Fibroblast of the aortic adventitia (primary cell): ENCODE data around the gene CAPZB. TPM values are rescaled to one million over a fixed set of nuclear protein-coding genes. Genes with fewer than 3 reads are reported as not detected.
A peak's percentile ranks its signal among the peaks of the same experiment; 100 is the strongest.

Experiments
- DNase-seq: peaks from one replicate; pipeline ENCODE4 v3.0.0-alpha.2; 2010; ENCODE audit warnings: low read depth
- H3K4me3 ChIP-seq: 2 replicates; pipeline ENCODE4 v1.5.1; 2011; ENCODE audit warnings: low read depth, mild to moderate bottlenecking, control low read depth, low read length, moderate library complexity
- CTCF ChIP-seq: IDR thresholded peaks from 2 replicates; pipeline ENCODE4 v1.5.1; 2011; ENCODE audit warnings: mild to moderate bottlenecking, low read length, control low read depth, inconsistent platforms; ENCODE audit not compliant: insufficient read depth
- total RNA-seq: library from RNA; depleted of rRNA; stranded (reverse); fragments of >200 nt; gene quantifications from 2 replicates; pipeline ENCODE4 v1.2.3, GENCODE V29; 2012; ENCODE audit warnings: low replicate concordance

Gene CAPZB
- total RNA-seq, 1 donor, result 232 TPM

GRCh38 chr1:19479351-19480120 is 5.8 kb downstream of the CAPZB start:
- H3K4me3 ChIP-seq, result no peak overlapping the region
- TF ChIP-seq CTCF, result no peak
- DNase-seq, result no peak

- H3K4me3 ChIP-seq, result no peak overlapping the region
- no peak for TF ChIP-seq CTCF
- no peak for DNase-seq
These were observed 7.0 kb downstream of the CAPZB start for GRCh38 chr1:19478322-19478721.

GRCh38 chr1:19477284-19478249 is 7.8 kb downstream of the CAPZB start:
- no peak for TF ChIP-seq CTCF
- no peak overlapping the region for H3K4me3 ChIP-seq
- DNase-seq, result peak; percentile 54

GRCh38 chr1:19476450-19477190 is 8.7 kb downstream of the CAPZB start:
- TF ChIP-seq CTCF, result no peak
- H3K4me3 ChIP-seq, result no peak overlapping the region
- no peak for DNase-seq

- no peak for DNase-seq
- TF ChIP-seq CTCF, result no peak
These were observed 10.0 kb downstream of the CAPZB start for GRCh38 chr1:19475296-19475695.

GRCh38 chr1:19472174-19472573 is 13.2 kb downstream of the CAPZB start:
- H3K4me3 ChIP-seq, result no peak overlapping the region

More at GRCh38 chr1:19475296-19475695, 10.0 kb downstream of the CAPZB start:
- no peak overlapping the region for H3K4me3 ChIP-seq

More at GRCh38 chr1:19472174-19472573, 13.2 kb downstream of the CAPZB start:
- no peak for TF ChIP-seq CTCF
- no peak for DNase-seq
